Suprapubic skin (tissue), 4 donors: ENCODE measurements around the gene RPL28.

Experiments
- CTCF ChIP-seq, 2 donors: fragments of 200-600 bp in 1 of 2; fragments of 450-650 bp in 1 of 2; sonication (generic) in 1 of 2; IDR thresholded peaks; one replicate each; pipeline ENCODE4 v1.5.1; 2016 to 2019; ENCODE audit warnings: antibody characterized with exemption in 2 of 2, mild to moderate bottlenecking in 1 of 2, moderate library complexity in 1 of 2
- EP300 ChIP-seq: sonication (generic); formaldehyde crosslinking; IDR thresholded peaks from one replicate; pipeline ENCODE4 v1.6.1; 2017; ENCODE audit warnings: antibody characterized with exemption
- POLR2A ChIP-seq, 2 donors: fragments of 450-650 bp; IDR thresholded peaks; one replicate each; pipeline ENCODE4 v1.6.1; 2017; ENCODE audit warnings: antibody characterized with exemption in 2 of 2, mild to moderate bottlenecking in 2 of 2, moderate library complexity in 2 of 2
- POLR2AphosphoS5 ChIP-seq, 3 donors: sonication (generic); formaldehyde crosslinking; IDR thresholded peaks; one replicate each; pipeline ENCODE4 v1.6.1; 2017; ENCODE audit warnings: antibody characterized with exemption in 3 of 3

- TF ChIP-seq CTCF (IDR thresholded peaks at IDR 0.05), result no peak
- no peak for TF ChIP-seq POLR2A (IDR thresholded peaks at IDR 0.05)
- TF ChIP-seq POLR2AphosphoS5 (IDR thresholded peaks at IDR 0.05), result peak in 1 of 3 donors; percentile 25
- no peak for TF ChIP-seq EP300
Measured at GRCh38 chr19:55336101-55336500, 49.6 kb upstream of the RPL28 start.
